Superior temporal gyrus (tissue), 1 donor: ENCODE data around the gene TLR3.
A peak's percentile ranks its signal among the peaks of the same experiment; 100 is the strongest.

Experiments used
- DNase-seq: peaks from one replicate; pipeline ENCODE4 v3.0.0-alpha.2; 2016; ENCODE audit errors: extremely low spot score

TLR3 gene

GRCh38 chr4:186104890-186105646 is 36.1 kb downstream of the TLR3 start:
- no peak for DNase-seq

- peak; percentile 44 for DNase-seq
Measured at GRCh38 chr4:186105647-186106321, 36.8 kb downstream of the TLR3 start.

GRCh38 chr4:186107947-186108346 is 39.0 kb downstream of the TLR3 start:
- DNase-seq = no peak

GRCh38 chr4:186108391-186108790 is 39.4 kb downstream of the TLR3 start:
- DNase-seq = no peak

DNA sequence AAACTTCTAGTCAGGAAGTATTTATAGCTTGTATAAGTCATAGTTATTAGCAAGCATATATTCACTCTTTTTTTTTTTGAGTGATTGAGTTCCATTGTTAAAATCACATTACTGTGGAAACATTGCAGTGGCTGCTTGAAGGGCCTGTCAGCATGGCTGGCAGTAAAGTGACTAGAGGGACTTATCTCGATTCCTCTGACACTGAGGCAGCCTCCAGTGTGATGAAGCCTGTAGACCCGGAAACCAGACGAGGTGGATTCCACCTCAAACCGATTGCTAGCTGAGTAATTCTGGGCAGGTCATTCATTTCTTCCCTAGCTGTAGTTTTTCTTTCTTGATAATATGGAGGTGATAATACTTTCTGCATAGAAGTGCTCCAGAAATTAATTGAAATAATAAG is 40.3 kb downstream of the TLR3 start:
- no peak for DNase-seq

DNA sequence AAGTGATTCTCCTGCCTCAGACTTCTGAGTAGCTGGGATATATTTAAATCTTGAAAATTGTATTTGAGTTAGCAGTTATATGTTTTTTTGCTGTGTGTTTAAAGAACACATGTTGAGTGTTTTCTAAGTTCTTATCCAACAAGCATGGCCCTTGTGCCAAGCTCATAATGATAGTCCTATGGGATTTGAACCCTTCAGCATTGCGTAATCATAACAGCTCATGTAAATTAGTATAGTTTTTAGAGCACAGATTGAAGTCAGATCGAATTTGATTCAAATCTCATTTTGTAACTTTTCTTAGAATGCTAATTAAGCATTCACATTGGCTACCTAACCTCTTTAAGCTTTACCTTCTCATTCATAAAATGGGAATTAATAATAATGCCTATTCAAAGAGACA is 47.7 kb downstream of the TLR3 start:
- DNase-seq = no peak

DNA sequence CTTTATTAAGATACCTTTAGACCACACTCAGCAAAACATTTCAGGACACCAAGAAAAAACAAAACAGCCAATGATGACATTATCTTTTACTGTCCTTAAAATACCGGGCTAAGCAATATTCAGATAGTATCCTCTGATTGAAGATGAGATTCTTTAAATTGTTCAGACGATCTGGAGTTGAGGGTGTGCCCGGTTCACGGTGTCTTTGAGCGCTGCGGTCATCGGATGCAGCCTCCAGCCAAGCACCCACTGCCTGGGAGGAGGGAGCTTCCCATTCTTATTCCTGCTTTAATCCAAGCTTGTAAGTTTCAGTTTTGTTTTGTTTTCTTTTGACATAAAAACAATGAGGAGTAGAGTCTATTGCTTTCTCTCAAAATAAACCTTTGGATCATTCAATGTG is 49.6 kb downstream of the TLR3 start:
- no peak for DNase-seq

- DNase-seq = no peak
Measured at GRCh38 chr4:186121057-186121456, 52.1 kb downstream of the TLR3 start.

DNA sequence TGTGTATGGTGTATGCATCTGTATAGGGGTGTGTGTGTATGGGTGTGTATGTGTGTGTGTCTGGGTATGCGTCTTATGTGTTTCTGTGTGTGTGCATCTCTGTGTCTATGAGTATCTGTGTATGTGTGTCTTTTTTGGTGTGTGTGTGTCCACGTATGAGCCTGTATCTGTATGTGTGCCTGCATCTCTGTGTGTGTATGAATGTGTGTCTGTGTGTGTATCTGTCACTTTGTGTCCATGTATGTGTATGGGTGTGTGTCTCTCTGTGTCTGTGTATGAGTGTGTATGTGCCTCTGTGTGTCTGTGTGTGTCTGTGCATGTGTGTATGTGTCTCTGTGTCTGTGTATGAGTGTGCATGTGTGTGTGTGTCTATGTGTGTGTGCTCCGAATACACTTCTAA is 59.9 kb downstream of the TLR3 start:
- no peak for DNase-seq

- DNase-seq = no peak
Measured at GRCh38 chr4:186131935-186132334, 63.0 kb downstream of the TLR3 start.

DNA sequence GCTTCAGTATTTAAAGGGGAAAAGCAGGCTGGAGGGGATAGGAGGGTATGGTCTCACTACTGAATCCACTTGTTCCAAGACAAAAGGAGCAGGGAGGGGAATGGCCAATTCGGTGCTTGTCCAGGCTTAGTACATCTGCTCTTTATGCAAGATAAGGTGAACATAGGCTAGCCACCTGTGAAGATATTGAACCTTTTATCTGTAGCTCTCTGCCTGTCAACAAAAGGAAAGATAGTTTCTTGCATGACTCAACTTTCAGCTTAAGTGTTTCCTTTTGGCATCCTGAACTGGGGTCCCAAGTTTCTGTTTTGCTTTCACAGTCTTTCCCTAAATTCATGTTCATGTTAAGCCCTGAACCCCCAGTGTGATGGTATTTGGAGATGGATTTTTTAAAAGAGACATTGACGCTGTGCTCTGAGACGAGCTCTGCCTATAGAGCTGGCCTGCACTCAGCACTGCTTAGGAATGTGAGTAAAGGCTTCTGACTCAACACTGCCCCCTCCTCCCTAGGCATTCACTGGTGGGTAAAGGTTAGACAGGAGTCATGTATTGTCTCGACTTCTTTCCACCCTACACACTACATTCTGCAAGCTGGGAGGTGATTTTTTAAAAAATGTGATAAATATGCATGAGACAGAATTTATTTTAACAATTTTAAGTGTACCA is 63.8 kb downstream of the TLR3 start:
- no peak for DNase-seq

DNA sequence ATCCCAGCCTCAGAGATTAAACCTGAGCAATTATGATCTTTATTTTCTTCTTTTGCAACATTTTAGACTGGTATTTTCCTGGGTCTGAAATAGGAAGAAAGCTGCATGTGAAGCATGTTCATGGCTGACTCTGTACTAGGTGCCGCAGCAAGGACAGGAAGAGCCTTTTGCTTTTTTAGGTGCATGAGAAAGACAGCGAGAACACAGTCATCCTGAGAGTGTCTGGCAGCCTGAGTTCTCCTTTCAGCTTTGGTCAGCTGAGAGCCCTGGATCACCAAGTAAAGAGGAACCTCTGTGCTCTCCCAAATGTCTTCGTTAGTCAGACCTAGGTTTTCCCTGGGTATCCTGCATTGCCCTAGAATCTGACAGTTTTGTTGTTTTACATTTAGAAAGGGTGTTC is 65.3 kb downstream of the TLR3 start:
- DNase-seq = peak; percentile 30

DNA sequence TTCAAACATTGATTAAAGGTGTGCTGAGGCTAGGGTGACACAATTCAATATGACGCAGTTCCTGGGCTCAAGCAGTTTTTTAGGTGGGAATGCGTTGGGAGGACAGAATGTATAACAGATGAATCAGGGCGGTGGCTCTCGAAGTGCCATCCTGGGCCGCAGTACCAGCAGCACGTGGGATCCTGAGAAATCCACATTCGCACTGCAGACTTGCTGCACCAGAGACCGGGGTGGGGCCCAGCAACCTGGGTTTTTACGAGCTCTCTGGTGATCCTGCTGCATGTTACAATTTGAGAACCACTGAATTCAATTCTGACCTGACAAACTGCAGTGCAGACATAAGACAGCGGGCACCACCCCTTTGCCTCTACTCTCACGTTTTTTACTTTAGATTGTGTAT is 65.9 kb downstream of the TLR3 start:
- no peak for DNase-seq

GRCh38 chr4:186137196-186137794 is 68.3 kb downstream of the TLR3 start:
- DNase-seq = peak; percentile 73
